DMS79 (cell line): ENCODE results near the gene DUSP5.
"Not testable (repeated sequence)": the region's sequence is repeated elsewhere in the genome, so short reads cannot be mapped to it uniquely, and the experiment has no call there.

Experiments
- DNase-seq: peaks from one replicate; lab custom pipeline; 2025; lab: John Stamatoyannopoulos, UW

Gene DUSP5

GRCh38 chr10:110522365-110522988 lies 24.8 kb downstream of the DUSP5 start:
- DNase-seq, result no peak

- DNase-seq, result no peak
These were observed 26.0 kb downstream of the DUSP5 start for GRCh38 chr10:110523736-110524135.

- no peak for DNase-seq
These were observed 26.6 kb downstream of the DUSP5 start for GRCh38 chr10:110524179-110524858.

GRCh38 chr10:110524859-110525232 lies 27.1 kb downstream of the DUSP5 start:
- DNase-seq, result no peak

GRCh38 chr10:110525349-110526260 lies 27.9 kb downstream of the DUSP5 start:
- no peak for DNase-seq

- no peak for DNase-seq
These were observed 30.0 kb downstream of the DUSP5 start for GRCh38 chr10:110527731-110528171.

- no peak for DNase-seq
These were observed 30.7 kb downstream of the DUSP5 start for GRCh38 chr10:110528224-110528996.

- DNase-seq, result not testable (repeated sequence)
These were observed 31.4 kb downstream of the DUSP5 start for GRCh38 chr10:110528997-110529524.

- DNase-seq, result no peak
These were observed 31.9 kb downstream of the DUSP5 start for GRCh38 chr10:110529596-110530011.

GRCh38 chr10:110530131-110530831 lies 32.6 kb downstream of the DUSP5 start:
- no peak for DNase-seq

GRCh38 chr10:110531687-110532086 lies 34.0 kb downstream of the DUSP5 start:
- no peak for DNase-seq

GRCh38 chr10:110532628-110533027 lies 34.9 kb downstream of the DUSP5 start:
- DNase-seq, result not testable (repeated sequence)

GRCh38 chr10:110533149-110533548 lies 35.4 kb downstream of the DUSP5 start:
- DNase-seq, result no peak

- no peak for DNase-seq
These were observed 36.9 kb downstream of the DUSP5 start for GRCh38 chr10:110534571-110534970.

GRCh38 chr10:110535958-110536891 lies 38.5 kb downstream of the DUSP5 start:
- DNase-seq, result no peak

- DNase-seq, result no peak
These were observed 41.4 kb downstream of the DUSP5 start for GRCh38 chr10:110539091-110539490.

GRCh38 chr10:110540031-110540430 lies 42.3 kb downstream of the DUSP5 start:
- peak; percentile 12 for DNase-seq

GRCh38 chr10:110544958-110545537 lies 47.3 kb downstream of the DUSP5 start:
- DNase-seq, result no peak

GRCh38 chr10:110546077-110546476 lies 48.4 kb downstream of the DUSP5 start:
- no peak for DNase-seq
